HG03066 (cell line): ENCODE data around the gene ARHGDIB.

Source experiments
- ATAC-seq: cut with Tn5 transposase; IDR thresholded peaks from one replicate; pipeline ENCODE4 v1.9.1; 2021; ENCODE audit warnings: low read depth; ENCODE audit not compliant: unreplicated experiment

ARHGDIB gene

GRCh38 chr12:14902465-14902864 lies 58.9 kb downstream of the ARHGDIB start:
- ATAC-seq: no peak

- no peak for ATAC-seq
Measured at GRCh38 chr12:14901228-14901562, 60.2 kb downstream of the ARHGDIB start.

GRCh38 chr12:14900521-14901227 lies 60.7 kb downstream of the ARHGDIB start:
- no peak for ATAC-seq

GRCh38 chr12:14896521-14897169 lies 64.8 kb downstream of the ARHGDIB start:
- ATAC-seq: no peak

GRCh38 chr12:14893506-14894250 lies 67.7 kb downstream of the ARHGDIB start:
- no peak for ATAC-seq

GRCh38 chr12:14892726-14893505 lies 68.5 kb downstream of the ARHGDIB start:
- ATAC-seq: no peak
